Stimulated activated naive CD8-positive, alpha-beta T cell treated with anti-CD3 and anti-CD28 coated beads, Interleukin-15, Interleukin-2, amounts not matched to agents 100 ng/mL and 50 ng/mL, for 24 hours (primary cell): ENCODE results near the gene PEX5L.

Experiments
- H3K27ac Mint-ChIP-seq: one replicate; pipeline ENCODE4 v1.8.0; 2021; ENCODE audit warnings: mild to moderate bottlenecking, mixed read lengths
- H3K27me3 Mint-ChIP-seq: one replicate; pipeline ENCODE4 v1.8.0; 2021; ENCODE audit warnings: mixed read lengths
- H3K36me3 Mint-ChIP-seq: one replicate; pipeline ENCODE4 v1.8.0; 2021; ENCODE audit warnings: low read depth, mixed read lengths
- H3K4me1 Mint-ChIP-seq: one replicate; pipeline ENCODE4 v1.8.0; 2021; ENCODE audit warnings: low read depth, mixed read lengths
- H3K4me3 Mint-ChIP-seq: one replicate; pipeline ENCODE4 v1.8.0; 2021; ENCODE audit warnings: mild to moderate bottlenecking, mixed read lengths
- H3K9me3 Mint-ChIP-seq: one replicate; pipeline ENCODE4 v1.8.0; 2021; ENCODE audit warnings: mixed read lengths

The PEX5L gene

DNA sequence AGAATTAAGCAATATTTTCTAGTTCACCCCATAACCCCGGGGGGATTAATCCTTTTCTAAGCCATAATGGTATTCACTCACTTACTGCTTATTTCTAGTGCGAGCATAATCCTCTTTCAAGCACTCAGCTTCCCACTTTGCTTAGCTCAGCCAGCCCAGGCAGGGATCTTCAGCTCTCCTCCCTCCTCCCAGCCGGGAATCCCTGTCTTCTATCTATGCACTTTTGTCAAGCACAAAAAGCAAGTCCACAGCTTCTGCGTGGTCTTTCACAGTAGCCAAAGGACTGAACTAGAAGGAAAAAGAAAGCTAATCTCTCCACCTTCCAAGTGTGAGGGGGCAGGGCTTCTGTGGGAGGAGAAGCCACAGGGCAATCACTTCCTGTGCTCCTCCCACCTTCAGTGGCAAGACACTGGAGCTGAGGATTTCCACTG is 62.8 kb downstream of the PEX5L start:
- H3K4me1 Mint-ChIP-seq: no peaks in the 10 kb centered on the region
- H3K27me3 Mint-ChIP-seq: peaks cover 7% of the 10 kb centered on the region
- peaks cover 4% of the 10 kb centered on the region for H3K9me3 Mint-ChIP-seq
- no peak overlapping the region for H3K27ac Mint-ChIP-seq
- H3K4me3 Mint-ChIP-seq: no peak overlapping the region
- H3K36me3 Mint-ChIP-seq: no peaks in the 10 kb centered on the region

- Mint-ChIP-seq H3K4me3 (no peak overlapping the region), H3K27ac (no peak overlapping the region), H3K4me1 (no peaks in the 10 kb centered on the region), H3K9me3 (peaks cover 4% of the 10 kb centered on the region), H3K27me3 (peaks cover 9% of the 10 kb centered on the region), H3K36me3 (no peaks in the 10 kb centered on the region)
Measured at GRCh38 chr3:179972881-179973423, 63.8 kb downstream of the PEX5L start.

GRCh38 chr3:179971280-179971679 is 65.5 kb downstream of the PEX5L start:
- Mint-ChIP-seq H3K4me3 (no peak overlapping the region), H3K27ac (no peak overlapping the region), H3K4me1 (no peaks in the 10 kb centered on the region), H3K9me3 (peaks cover 4% of the 10 kb centered on the region), H3K27me3 (peaks cover 9% of the 10 kb centered on the region), H3K36me3 (no peaks in the 10 kb centered on the region)

DNA sequence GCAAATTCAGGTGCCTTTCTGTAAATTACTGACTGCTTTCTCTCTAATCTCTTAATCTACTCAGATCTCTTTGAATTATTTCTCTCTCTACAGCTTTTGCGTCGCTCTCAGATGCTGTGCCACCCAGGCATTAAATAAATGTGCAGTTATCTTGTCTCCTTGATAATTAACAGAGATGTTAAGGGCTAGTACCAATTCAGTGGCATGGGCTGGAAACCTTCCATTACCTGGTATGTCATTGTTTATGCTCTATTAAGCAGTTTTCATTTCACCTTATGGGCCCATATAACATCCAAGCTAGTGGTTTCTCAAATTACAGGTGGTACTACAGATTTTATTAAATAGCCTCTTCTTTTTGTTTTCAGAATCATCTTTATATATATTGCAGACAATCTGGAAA is 66.0 kb downstream of the PEX5L start:
- Mint-ChIP-seq H3K4me1 (no peaks in the 10 kb centered on the region), H3K27ac (no peak overlapping the region), H3K9me3 (peaks cover under 1% of the 10 kb centered on the region), H3K27me3 (peaks cover 4% of the 10 kb centered on the region), H3K4me3 (no peak overlapping the region), H3K36me3 (no peaks in the 10 kb centered on the region)

- H3K27ac Mint-ChIP-seq: no peak overlapping the region
- H3K4me1 Mint-ChIP-seq: no peaks in the 10 kb centered on the region
- no peaks in the 10 kb centered on the region for H3K9me3 Mint-ChIP-seq
- no peak overlapping the region for H3K4me3 Mint-ChIP-seq
- no peaks in the 10 kb centered on the region for H3K36me3 Mint-ChIP-seq
- H3K27me3 Mint-ChIP-seq: peaks cover 3% of the 10 kb centered on the region
Measured at GRCh38 chr3:179969525-179969924, 67.2 kb downstream of the PEX5L start.

- peaks cover 6% of the 10 kb centered on the region for H3K27me3 Mint-ChIP-seq
- no peaks in the 10 kb centered on the region for H3K9me3 Mint-ChIP-seq
- H3K4me1 Mint-ChIP-seq: no peaks in the 10 kb centered on the region
- no peaks in the 10 kb centered on the region for H3K36me3 Mint-ChIP-seq
- H3K27ac Mint-ChIP-seq: no peak overlapping the region
- H3K4me3 Mint-ChIP-seq: no peak overlapping the region
Measured at GRCh38 chr3:179967622-179968021, 69.1 kb downstream of the PEX5L start.

DNA sequence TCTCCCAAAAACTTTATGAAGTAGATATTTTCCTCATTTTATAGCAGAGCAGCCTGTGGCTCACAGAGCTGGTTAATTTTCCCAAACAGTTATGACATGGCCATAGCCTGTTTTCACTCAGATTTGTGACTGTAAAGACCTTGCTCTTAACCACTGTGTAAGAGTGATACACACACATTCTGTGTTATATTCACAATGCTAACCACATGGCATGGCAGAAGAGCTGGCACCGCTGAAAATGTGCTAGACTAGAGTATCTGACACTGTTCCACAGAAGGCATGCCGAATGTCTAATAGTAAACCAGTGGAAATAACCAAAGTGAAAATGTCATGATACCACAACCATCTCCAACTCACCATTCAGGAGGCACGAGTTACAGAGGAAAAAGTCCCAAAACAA is 71.8 kb downstream of the PEX5L start:
- Mint-ChIP-seq H3K36me3 (no peaks in the 10 kb centered on the region), H3K27me3 (peaks cover 12% of the 10 kb centered on the region), H3K9me3 (no peaks in the 10 kb centered on the region), H3K4me1 (no peaks in the 10 kb centered on the region), H3K27ac (no peak overlapping the region), H3K4me3 (no peak overlapping the region)

- Mint-ChIP-seq H3K27ac (no peak overlapping the region), H3K9me3 (no peaks in the 10 kb centered on the region), H3K27me3 (peaks cover 22% of the 10 kb centered on the region), H3K4me3 (no peak overlapping the region), H3K4me1 (no peaks in the 10 kb centered on the region), H3K36me3 (no peaks in the 10 kb centered on the region)
Measured at GRCh38 chr3:179962629-179963387, 73.9 kb downstream of the PEX5L start.

- Mint-ChIP-seq H3K4me1 (peaks cover 7% of the 10 kb centered on the region), H3K36me3 (no peaks in the 10 kb centered on the region), H3K4me3 (no peak overlapping the region), H3K9me3 (no peaks in the 10 kb centered on the region), H3K27me3 (peaks cover 31% of the 10 kb centered on the region), H3K27ac (no peak overlapping the region)
Measured at GRCh38 chr3:179961703-179962078, 75.0 kb downstream of the PEX5L start.

DNA sequence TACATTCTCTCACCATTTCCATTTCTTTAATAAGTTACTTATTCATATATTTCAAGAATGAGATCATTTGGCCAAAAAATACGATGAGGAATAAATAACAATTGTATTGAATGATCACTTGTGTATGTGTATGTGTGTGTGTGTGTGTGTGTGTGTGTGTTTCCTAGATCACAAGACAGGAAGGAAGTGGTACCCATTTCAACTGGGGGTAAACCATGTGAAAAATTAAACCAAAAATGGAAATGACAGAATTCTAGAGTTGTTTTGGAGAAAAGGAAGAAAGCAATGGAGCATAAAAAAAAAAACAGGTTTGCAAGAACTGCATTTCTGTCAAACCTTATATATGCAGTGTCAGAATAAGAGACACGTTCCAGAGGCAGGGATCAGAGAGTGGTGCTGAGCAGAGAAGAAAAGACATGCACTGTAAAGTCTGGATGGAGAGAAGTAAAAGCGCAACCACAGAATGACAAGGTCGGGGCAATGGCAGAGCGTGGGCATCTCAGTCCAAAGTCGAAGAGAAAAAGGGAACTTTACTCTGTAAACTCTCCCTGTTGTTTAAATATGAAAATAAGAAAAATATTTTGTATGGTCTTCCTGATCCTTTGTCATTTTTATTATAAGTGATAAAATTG is 75.5 kb downstream of the PEX5L start:
- Mint-ChIP-seq H3K9me3 (no peaks in the 10 kb centered on the region), H3K27me3 (peaks cover 34% of the 10 kb centered on the region), H3K4me3 (no peak overlapping the region), H3K27ac (no peak overlapping the region), H3K4me1 (peaks cover 12% of the 10 kb centered on the region), H3K36me3 (no peaks in the 10 kb centered on the region)

DNA sequence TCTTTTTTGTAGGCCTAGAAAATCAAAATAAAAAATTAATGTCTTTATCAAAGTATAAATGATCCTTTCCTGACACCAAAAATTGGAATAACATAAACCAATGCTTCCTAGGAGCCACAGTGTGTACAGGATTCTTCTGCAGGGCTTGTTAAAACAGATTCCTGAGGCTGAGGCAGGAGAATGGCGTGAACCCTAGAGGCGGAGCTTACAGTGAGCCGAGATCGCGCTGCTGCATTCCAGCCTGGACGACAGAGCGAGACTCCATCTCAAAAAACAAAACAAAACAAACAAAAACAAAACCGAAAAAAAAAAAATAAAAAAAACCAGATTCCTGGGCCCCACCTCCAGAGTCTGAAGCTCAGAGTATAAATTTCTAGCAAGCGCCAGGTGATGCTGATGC is 78.0 kb downstream of the PEX5L start:
- H3K27ac Mint-ChIP-seq: no peak overlapping the region
- peaks cover 14% of the 10 kb centered on the region for H3K4me1 Mint-ChIP-seq
- no peak overlapping the region for H3K4me3 Mint-ChIP-seq
- H3K36me3 Mint-ChIP-seq: no peaks in the 10 kb centered on the region
- no peaks in the 10 kb centered on the region for H3K9me3 Mint-ChIP-seq
- peaks cover 37% of the 10 kb centered on the region for H3K27me3 Mint-ChIP-seq

DNA sequence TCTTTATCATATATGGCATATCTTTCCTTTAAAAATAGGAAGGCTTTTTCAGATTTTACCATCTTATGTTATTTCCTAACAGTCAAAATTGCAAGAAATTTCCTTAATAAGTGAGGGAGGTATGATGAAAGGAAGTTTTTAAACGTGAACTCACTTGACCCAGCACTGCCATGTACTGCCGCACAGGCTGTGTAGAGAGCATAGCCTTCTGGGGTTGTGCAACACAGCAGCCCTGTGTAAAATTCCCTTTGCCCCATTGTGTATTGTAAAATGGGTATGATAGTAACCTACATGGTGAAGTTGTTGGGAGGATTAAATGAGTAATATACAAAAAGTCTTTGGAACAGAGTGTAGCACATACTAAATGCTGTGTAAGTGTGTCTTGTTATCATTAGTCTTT is 78.6 kb downstream of the PEX5L start:
- no peak overlapping the region for H3K4me3 Mint-ChIP-seq
- H3K9me3 Mint-ChIP-seq: peaks cover 2% of the 10 kb centered on the region
- peaks cover 40% of the 10 kb centered on the region for H3K27me3 Mint-ChIP-seq
- H3K27ac Mint-ChIP-seq: no peak overlapping the region
- H3K36me3 Mint-ChIP-seq: no peaks in the 10 kb centered on the region
- peaks cover 14% of the 10 kb centered on the region for H3K4me1 Mint-ChIP-seq

- H3K4me1 Mint-ChIP-seq: peaks cover 14% of the 10 kb centered on the region
- H3K27ac Mint-ChIP-seq: no peak overlapping the region
- peaks cover 2% of the 10 kb centered on the region for H3K9me3 Mint-ChIP-seq
- H3K4me3 Mint-ChIP-seq: no peak overlapping the region
- peaks cover 39% of the 10 kb centered on the region for H3K27me3 Mint-ChIP-seq
- no peaks in the 10 kb centered on the region for H3K36me3 Mint-ChIP-seq
Measured at GRCh38 chr3:179957264-179957845, 79.4 kb downstream of the PEX5L start.

DNA sequence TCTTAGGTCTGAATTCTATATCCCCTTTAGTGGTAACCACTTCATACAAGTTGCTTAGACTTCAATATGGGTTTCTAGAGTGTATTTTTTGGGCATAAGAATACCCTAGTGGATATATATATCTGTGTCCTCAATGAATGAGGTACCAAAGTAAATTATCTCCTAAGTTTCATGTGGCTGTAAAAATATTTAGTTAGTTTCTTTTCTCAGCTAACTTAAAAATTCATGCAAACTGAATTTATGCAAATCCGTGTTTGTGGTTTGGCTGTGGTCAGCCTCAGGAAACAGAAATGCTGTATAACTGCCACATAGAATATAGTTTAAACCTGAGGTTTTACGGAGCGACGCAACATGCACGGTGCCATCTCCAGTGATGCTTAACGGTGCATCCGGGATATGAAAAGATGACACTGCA is 80.3 kb downstream of the PEX5L start:
- H3K4me1 Mint-ChIP-seq: peaks cover 14% of the 10 kb centered on the region
- no peak overlapping the region for H3K27ac Mint-ChIP-seq

DNA sequence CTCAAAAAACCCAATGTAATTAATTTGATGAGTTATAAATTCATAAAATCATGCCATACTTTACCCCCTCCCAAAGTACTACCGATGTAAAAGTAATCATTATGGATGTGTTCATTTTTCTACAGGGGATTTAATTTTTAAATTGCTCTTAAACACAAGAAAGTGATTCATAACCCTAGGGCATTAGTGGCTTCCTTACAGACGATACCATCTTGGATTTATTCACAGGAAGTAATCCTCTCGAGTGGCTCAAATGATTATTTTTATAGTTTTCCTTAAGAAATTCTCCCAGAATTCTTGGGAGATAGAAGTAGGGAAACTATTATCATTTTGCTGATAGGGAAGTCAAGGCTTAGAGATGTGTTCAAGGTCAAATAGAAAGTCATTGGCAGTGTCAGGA is 80.9 kb downstream of the PEX5L start:
- Mint-ChIP-seq H3K27me3 (peaks cover 41% of the 10 kb centered on the region), H3K9me3 (peaks cover 2% of the 10 kb centered on the region), H3K36me3 (no peaks in the 10 kb centered on the region), H3K4me1 (peaks cover 14% of the 10 kb centered on the region), H3K4me3 (no peak overlapping the region), H3K27ac (no peak overlapping the region)

More for the DNA sequence above, 80.3 kb downstream of the PEX5L start:
- H3K4me3 Mint-ChIP-seq: no peak overlapping the region
- peaks cover 42% of the 10 kb centered on the region for H3K27me3 Mint-ChIP-seq
- H3K36me3 Mint-ChIP-seq: no peaks in the 10 kb centered on the region
- peaks cover 2% of the 10 kb centered on the region for H3K9me3 Mint-ChIP-seq
